ENCODE results near the gene COPB1.
"Not testable (repeated sequence)": the region's sequence is repeated elsewhere in the genome, so short reads cannot be mapped to it uniquely, and the experiment has no call there.

COPB1 gene, protein sequence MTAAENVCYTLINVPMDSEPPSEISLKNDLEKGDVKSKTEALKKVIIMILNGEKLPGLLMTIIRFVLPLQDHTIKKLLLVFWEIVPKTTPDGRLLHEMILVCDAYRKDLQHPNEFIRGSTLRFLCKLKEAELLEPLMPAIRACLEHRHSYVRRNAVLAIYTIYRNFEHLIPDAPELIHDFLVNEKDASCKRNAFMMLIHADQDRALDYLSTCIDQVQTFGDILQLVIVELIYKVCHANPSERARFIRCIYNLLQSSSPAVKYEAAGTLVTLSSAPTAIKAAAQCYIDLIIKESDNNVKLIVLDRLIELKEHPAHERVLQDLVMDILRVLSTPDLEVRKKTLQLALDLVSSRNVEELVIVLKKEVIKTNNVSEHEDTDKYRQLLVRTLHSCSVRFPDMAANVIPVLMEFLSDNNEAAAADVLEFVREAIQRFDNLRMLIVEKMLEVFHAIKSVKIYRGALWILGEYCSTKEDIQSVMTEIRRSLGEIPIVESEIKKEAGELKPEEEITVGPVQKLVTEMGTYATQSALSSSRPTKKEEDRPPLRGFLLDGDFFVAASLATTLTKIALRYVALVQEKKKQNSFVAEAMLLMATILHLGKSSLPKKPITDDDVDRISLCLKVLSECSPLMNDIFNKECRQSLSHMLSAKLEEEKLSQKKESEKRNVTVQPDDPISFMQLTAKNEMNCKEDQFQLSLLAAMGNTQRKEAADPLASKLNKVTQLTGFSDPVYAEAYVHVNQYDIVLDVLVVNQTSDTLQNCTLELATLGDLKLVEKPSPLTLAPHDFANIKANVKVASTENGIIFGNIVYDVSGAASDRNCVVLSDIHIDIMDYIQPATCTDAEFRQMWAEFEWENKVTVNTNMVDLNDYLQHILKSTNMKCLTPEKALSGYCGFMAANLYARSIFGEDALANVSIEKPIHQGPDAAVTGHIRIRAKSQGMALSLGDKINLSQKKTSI

DNA sequence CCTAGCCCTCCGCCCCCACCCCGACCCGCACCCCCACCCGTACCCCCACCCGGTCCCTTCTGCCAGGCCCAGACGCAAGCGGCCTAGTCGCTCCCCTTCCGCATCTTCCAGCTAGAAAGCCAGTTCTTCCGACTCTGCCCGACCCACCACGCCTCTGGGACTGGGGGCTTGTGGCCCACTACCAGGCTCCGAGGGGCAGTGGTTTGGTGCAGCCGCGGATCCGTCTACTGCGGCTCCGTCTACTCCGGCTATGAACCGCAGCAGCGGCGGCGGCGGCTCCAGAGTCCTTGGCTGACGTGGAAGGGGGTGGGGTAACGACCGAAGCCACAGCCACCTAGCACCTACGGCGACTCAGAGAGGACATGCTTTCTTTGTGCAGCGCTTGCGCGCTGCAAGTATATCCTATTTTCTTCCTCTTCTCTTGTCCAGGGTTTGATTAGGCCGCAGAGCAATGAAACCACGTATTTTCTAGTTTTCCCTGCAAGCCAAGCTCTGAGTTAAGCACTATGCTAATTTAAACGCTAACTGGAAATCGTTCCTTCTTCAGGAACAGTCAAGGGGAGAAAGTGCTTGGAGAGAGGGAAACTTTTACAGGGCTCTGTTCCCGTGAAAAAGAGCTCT lies at the start of gene COPB1:
TSS of gene COPB1 (minus strand) at position 252 of the 621 bp plus-strand sequence. CDS start 883 bp downstream, outside the sequence.
- peak; percentile 93 for DNase-seq

DNA sequence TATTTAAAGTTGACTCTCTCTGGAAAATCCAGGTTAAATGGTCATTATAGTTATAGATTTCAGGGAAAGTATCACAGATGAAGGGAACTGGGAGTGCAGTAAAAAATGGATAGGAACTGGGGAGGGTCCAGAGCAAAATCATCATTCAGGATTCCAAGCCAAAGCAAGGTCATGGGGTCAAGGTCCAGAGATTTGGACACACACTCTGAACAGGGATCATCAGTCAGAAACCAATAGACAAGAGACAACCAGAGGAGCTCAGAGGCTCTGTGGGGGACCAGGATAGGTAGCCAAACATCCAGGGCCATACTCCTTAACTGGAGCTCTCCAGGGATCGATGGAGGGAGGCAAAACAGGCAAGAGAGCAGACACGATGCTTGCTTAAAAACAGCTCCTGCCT lies 47.8 kb upstream of the COPB1 start:
- no peak for DNase-seq

DNA sequence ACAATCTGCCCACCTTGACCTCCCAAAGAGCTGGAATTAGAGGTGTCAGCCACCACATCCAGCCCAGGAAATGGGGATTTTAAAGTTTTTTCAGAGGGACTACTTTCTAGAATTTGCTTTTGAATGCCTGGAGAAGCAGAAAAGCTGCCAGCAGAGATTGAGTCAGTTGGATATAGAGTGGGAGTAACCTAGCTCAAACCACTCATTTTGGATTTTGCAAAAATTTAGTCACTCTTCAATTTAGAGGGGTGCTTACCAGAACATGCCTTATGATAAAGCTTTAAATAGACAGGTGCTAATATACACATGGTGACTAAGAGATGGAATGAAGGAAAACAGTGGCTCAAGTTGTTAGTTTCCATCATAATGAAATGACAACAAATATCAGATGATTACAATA lies 47.1 kb upstream of the COPB1 start:
- no peak for DNase-seq

DNA sequence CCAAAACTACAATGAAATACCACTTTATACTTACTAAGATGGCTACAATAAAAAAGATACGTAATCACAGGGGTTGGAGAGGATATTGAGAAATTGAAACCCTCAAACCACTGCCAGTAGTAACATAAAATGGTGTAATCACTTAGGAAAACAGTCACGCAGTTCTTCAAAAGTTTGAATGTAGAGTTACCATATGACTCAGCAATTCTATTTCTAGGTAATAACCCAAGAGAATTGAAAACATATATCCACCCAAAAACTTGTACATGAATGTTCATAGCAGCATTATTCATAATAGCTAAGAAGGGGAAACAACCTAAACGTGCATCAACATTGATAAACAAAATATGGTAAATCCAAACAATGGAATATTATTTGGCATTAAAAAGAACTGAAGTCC lies 45.0 kb upstream of the COPB1 start:
- DNase-seq = no peak

DNA sequence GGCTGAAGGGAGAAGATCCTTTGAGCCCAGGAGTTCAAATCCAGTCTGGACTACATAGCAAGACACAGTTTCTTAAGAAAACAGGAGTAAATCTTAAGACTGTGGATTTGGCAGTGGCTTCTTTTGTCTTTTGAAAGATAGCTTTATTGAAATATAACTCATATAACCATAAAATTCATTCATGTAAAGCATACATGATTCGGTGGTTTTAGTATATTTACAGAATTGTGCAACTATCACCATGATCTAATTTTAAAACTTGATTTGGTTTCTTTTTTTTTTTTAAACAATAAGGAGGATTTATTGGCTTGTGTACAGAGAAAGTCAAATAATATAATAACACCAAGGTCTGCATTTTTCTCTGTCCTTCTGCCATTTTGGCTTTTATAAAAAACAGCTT lies 43.6 kb upstream of the COPB1 start:
- no peak for DNase-seq

DNA sequence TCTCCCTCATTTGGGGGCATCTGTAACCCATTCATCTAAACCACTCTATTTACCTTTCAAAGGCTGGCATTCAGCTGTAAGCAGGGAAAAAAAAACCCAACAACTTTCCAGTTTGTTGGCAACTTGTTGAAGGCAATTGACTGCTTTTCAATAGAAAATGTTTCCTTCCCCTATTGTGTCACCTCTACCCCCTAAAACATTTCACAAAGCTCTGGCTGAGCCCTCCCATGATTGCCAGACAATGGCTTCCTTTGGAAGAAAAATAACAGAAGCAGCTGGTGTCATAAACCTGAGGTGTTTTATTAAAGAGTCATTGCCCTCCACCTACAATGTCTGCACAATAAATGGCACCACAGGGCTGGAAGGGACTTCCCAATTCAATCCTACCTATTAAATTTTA lies 42.7 kb upstream of the COPB1 start:
- DNase-seq = no peak

DNA sequence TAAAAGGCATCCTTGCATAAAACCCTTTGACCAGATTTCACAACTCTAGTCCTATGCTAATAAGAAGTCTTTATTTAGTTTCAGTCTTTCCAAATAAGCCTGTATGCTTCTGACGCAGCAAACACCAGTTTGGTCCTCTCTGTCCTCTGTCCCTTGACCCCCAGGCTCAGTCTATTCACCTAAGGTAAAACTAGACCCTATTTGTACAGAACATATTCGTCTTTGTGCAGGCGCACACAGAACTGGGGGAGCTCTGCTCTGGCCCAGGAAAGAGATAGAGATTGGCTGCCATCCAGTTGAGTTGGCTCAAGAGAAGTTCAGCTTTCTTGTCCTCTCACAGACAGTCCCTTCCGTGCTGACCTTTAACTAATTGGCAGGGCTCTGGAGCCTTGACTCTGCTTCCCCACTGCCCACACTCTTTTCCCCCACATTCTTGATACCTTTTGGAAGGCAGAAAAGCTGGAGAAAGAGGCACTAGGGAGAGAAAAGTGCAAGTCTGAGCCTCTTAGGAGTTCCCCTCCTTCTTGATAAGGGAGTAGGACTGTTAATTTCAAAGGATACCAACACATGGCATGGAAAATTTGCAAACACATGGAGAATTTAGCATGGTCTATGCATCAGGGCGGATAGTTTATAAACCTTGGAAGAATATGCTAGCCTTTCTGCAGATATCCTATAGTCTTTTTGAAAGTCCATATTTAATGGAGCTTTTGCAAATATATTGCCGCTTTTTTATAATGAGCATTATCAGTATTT lies 41.8 kb upstream of the COPB1 start:
- no peak for DNase-seq

DNA sequence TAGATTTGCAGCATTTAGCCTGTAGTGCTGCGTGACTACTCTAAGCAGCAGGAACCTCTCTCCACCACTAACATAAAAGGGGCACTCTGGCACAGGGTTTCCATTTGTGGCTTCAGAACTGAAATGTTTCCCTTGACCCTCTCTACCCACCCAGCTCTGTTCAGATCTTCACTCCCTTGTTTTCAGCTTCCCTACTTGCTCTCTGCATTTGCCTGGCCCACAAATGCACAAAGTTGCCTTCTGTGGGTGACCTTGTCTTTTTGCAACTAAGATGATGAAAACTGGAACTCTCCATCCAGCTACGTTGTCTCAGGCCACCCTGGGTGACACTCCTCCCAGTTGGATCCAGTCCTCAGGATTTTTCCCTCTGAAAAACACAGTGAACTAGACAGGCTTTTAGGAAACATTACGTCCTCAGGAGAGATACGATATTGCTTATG lies 40.4 kb upstream of the COPB1 start:
- no peak for DNase-seq

DNA sequence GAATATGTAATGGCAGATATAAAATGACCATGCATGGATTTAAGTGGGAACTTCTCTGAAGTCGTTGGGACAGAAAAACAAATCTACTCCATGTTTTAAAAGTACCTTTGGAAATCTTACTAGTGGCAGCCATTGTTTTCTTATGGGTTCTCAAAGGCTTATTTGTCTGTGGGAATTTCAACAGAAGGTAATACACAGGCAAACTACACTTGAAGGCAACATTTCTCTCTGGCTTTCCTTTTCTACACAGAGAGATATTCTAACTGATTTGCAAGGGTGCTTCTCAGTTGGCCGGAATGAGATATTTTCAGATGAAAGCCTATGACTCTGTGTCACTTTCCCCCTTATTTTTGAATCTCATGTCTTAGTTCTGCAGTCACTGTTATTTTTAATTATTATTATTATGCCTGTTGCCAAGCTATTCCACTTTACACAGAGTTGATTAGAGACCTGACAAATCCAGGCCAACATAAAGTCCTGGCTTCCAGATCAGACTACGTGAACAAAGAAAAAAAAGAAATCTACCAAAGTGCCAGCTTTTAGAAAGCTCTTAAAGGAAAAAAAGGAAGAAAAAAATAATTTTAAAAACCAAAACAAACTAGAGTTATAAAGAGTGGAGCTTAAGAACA lies 39.4 kb upstream of the COPB1 start:
- DNase-seq = no peak

DNA sequence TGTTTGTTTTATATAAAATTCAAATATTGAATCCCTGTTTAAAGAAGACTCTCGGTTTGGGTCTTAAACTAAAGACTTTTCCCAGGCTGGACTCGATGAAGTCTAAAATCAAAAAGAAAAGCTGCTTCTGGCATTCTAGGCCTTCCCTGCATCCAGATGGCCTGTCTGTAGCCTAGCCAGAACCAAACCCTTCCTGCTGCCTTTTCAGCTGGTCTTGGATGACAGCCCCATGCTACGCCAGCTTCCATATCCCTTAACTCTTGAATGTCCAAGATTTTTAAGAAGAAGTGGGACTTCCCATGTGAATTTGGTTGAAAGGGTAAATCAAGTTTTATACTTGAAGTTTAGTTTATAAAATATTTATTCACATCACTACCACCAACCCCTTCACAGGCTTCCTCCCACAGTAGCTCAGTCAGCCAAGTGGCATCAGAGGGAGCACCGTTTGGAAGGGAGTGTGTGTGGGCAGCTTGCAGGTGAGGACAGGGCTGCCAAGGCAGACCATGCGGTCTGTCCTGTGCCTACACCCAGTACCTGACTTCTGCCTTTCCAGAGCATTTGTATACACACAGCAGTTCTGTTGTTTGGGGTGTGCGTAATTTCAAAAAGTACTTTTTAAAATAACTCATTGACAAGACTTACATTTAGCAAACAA lies 38.8 kb upstream of the COPB1 start:
- DNase-seq = no peak

DNA sequence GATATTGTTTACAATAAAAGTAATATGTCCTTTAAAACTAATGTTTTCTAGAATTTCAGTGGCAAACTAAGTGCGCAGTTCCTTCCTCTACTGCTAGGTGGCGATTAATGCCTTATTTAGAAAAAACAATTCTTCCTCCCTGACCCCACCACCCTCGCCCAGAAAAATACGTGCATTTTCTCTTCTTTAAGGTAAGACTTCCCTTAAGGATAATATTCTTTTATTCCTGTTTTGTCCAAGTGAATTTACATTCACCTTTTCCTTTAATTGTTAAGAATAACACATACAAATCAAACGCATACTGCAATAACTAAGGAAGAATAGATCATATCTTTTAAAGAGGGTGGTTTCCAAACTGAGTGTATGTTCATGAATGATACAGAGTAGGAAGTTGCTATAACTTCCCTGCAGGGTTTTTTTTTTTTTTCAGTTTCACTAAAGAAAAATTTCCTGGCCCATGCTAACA lies 37.6 kb upstream of the COPB1 start:
- no peak for DNase-seq

DNA sequence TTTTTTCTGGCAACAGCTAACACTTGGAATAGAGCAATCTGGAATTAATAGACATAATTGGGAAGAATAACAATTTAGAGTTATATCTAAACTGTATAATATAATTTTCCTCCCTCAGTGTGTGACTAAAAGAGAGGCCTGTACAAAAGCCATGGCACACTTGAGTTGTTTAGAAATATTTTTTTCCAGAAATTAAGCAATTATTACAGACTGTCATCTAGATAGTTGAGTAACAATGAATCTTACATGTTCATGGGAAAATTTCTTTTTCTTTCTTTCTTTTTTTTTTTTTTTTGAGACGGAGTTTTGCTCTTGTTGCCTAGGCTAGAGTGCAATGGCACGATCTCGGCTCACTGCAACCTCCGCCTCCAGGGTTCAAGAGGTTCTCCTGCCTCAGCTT lies 35.6 kb upstream of the COPB1 start:
- not testable (repeated sequence) for DNase-seq

DNA sequence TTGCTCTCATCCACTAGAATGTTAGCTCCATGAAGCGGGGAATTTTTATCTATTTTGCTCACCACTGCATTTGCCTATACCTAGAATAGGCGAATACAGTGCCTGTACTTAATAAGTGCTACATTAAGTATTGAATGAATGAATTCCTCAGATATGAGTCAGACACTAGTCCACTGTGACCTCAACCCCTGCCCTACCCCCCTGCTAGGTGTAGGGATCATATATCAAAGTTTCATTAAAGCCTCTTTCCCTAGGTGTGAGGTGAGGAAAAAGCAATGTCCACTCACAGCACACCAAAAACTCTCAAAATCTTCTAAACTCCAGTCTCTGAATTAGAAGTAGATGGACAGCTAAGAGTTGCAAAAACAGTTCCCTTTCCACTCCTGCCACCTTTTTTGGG lies 30.3 kb upstream of the COPB1 start:
- no peak for DNase-seq

DNA sequence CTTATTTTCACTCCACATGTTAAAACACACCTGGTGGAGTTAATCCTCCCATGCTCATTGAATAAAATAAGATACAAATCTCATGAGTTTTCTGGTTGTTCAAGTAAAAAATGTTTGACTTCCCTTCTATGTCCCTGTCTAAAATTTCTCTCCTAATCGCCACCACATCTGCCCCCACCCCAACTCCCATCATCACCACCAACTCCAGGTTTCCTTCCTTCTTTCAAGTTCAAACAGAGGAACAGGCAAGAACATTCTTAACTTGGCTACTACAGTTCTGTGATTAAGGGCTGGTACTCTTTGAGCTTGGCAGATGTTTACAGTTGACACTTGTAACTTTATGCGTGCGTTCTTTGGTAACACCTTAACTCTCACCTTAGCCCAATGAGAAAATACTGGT lies 29.7 kb upstream of the COPB1 start:
- no peak for DNase-seq

DNA sequence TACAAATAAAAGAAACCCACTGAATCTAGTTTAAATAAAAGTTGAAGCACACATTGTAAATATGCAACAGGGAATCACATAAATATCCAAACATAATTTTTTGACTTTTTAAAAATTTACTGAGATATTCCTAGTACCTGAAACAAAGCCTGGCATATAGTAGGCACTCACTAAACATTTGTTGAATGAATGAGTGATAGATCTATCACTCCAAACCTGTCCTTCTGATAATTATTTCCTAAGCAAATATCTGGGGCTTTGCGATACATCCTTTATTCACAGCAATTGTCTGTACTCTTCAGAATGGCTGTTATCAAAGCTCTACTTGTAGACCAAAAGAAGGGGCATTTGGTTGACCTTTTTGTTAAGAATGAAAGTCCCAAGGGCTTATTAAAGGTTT lies 23.2 kb upstream of the COPB1 start:
- DNase-seq = no peak

DNA sequence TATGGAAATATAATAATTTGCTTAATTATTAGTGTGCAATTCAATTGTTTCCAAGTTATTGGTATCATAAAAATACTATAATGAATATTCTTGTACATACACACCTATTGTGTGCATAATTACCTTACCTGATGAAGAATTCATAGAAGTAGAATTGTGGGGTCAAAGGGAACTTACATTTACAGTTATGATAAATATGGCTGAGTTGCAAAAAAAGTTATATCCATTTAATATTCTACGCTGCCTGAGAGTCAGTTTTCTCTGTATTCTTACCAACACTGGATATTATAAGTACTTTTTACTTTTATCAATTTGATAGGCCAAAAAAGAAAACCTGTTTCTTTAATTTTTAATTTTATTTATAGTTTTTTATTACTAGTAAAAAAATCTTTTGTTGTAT lies 22.6 kb upstream of the COPB1 start:
- DNase-seq = no peak

DNA sequence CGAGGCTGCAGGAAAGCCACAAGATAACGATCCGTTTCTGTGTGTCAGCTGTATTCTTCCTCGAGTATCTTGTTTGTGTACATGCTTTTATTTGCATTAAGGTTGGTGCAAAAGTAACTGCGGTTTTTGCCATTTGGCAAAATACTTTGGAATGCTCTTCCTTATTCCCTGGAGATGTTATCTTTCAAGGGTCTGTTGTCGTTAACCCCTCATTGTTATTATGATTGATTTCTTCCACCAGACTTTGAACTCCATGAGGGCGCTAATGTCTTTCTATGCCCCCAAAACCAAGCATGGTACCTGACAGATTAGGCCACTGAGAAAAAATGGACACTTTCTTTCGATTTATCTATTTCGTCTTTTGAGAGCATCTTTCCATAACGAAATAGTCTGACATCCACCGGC lies 21.1 kb upstream of the COPB1 start:
- DNase-seq = no peak

DNA sequence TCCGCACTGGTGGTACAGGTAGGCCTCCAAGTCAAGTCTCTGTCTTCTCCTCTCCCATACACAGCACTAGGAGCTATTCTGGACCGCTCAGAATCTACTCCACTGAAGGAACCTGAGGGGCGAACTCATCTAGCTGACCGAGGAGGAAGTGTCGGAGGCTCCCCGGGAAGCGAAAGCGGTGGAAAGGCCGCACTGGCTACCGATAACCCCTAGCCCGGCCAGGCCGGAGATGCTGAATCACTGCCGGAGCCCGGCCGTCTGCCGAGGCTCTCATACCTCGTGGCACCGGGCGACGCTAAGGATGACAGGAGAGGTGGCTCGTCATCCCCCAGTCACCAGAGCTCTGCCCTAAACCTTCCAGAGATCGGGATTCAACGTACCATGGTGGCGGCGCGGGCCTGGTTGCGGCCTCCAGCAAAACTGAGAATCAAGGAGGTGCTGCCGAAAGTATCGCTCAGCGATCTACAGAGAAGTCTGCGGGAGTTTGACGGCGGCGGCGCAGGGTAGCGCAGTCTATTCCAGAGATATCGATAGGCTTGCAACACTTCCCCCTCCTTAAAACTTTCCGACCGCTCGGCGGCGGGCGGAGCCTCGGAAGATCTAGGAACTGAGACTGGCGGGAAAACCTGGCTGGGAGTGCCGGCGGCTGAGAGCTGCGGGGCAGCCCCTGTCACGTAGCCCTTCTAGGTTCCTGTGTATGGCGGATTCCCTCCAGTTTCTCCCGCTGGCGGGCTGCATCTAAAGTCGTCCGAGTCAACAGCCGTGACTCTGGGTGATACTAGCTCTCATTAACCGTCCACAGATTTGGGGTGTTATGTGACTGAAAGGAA lies 20.5 kb upstream of the COPB1 start, which contains the start of gene PSMA1:
TSS of gene PSMA1 (minus strand) at position 470 of the 830 bp plus-strand sequence. CDS start at position 383, 87 bp downstream.
- peak; percentile 93 for DNase-seq

DNA sequence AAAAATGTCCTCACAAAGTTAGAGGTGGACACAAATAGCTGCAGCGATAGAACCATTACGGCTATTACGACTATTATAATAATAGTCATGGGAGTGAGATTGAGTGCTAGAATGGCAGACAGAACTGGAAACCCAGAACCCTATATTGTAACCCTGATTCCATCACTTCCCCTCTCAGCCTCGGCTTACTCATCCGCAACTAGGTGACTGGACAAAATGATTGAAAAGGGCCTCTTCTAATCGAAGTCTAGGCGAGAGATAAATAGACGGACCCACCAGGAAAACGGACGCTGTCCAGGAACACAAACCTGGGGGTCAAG lies 19.9 kb upstream of the COPB1 start:
- no peak for DNase-seq

DNA sequence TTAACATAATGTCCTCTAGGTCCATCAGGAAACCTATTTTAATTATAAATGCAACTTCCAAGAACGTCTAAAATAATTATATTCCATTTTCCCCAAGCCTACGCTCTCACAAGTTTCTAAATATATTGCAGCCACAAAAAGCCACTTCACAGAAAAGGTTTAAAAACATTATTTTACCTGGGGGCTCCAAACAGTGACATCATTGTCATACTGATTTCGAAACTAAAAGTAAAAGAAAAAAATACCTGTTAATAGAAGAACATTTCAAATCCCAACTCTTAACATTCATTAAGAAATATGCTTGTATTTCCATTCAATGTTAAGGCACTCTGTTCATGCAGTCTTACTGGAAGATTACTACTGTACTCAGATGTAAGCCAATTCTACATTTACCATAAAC lies 19.2 kb upstream of the COPB1 start:
- no peak for DNase-seq

DNA sequence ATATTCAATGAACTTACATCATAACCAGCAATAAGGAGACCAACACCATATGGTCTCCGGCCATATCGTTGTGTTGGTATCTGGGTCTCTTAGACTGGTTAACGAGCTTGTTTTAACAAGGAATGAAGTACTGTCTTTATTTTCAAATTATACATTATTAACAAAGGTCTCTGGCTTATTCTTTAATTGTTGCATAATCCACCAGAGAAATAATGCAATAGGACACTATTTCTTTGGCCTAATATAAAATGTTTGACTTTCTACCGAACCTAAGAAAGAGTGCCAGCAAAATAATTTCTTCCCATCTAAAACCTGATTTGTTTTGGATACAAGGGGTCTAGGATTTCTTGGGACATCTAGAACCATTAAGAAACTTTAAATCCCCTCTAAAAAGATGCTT lies 14.2 kb upstream of the COPB1 start:
- no peak for DNase-seq
